Upper lobe of left lung (tissue), 6 donors: ENCODE data around the gene NUP98. TPM values are rescaled to one million over a fixed set of nuclear protein-coding genes. Genes with fewer than 3 reads are reported as not detected.
"Not testable (repeated sequence)": the region's sequence is repeated elsewhere in the genome, so short reads cannot be mapped to it uniquely, and the experiment has no call there.

Experiments
- ATAC-seq, 2 donors: fragments of 200-7000 bp; cut with Tn5 transposase; one replicate each; pipeline ENCODE4 v1.9.1; 2022; ENCODE audit warnings: mild to moderate bottlenecking in 2 of 2, moderate library complexity in 2 of 2; ENCODE audit not compliant: low FRiP score in 2 of 2
- DNase-seq, 2 donors: peaks; one replicate each; pipeline ENCODE4 v3.0.0-alpha.2; 2019 to 2020
- H3K27ac ChIP-seq, 4 donors: fragments of 200-600 bp; sonication (generic); one replicate each; pipeline ENCODE4 v1.5.1; 2016 to 2019
- H3K27me3 ChIP-seq, 4 donors: fragments of 200-600 bp; sonication (generic); one replicate each; pipeline ENCODE4 v1.5.1; 2017 to 2019
- H3K36me3 ChIP-seq, 4 donors: fragments of 200-600 bp; sonication (generic); one replicate each; pipeline ENCODE4 v1.5.1; 2016 to 2019
- H3K4me1 ChIP-seq, 4 donors: fragments of 200-600 bp; sonication (generic); one replicate each; pipeline ENCODE4 v1.5.1; 2018 to 2019
- H3K4me3 ChIP-seq, 4 donors: fragments of 200-600 bp; sonication (generic); one replicate each; pipeline ENCODE4 v1.5.1; 2017 to 2019; ENCODE audit warnings: mild to moderate bottlenecking in 2 of 4, moderate library complexity in 1 of 4
- H3K9me3 ChIP-seq, 4 donors: fragments of 200-600 bp; sonication (generic); one replicate each; pipeline ENCODE4 v1.5.1; 2018 to 2019
- CTCF ChIP-seq, 6 experiments: fragments of 450-650 bp in 4 of 6; fragments of 200-600 bp in 2 of 6; sonication (generic) in 2 of 6; IDR thresholded peaks; one replicate each; pipeline ENCODE4 v1.5.1; 2016 to 2019; ENCODE audit warnings: antibody characterized with exemption in 6 of 6
- EP300 ChIP-seq, 4 donors: sonication (generic); formaldehyde crosslinking; IDR thresholded peaks; one replicate each; pipeline ENCODE4 v1.5.1; 2017; ENCODE audit warnings: antibody characterized with exemption in 4 of 4, control low read depth in 2 of 4
- POLR2A ChIP-seq, 4 donors: fragments of 450-650 bp; IDR thresholded peaks; one replicate each; pipeline ENCODE4 v1.5.1; 2016 to 2017; ENCODE audit warnings: antibody characterized with exemption in 4 of 4, mild to moderate bottlenecking in 2 of 4
- POLR2AphosphoS5 ChIP-seq, 2 donors: sonication (generic); formaldehyde crosslinking; IDR thresholded peaks; one replicate each; pipeline ENCODE4 v1.5.1; 2017; ENCODE audit warnings: antibody characterized with exemption in 2 of 2
- WGBS, 2 donors: methylation state at CpG; one replicate each; pipeline ENCODE4 v1.1.5; 2017 to 2018; 5-methylcytosine and 5-hydroxymethylcytosine counted together
- total RNA-seq, 6 donors: library from RNA; depleted of rRNA in 4 of 6; stranded (reverse); fragments of >200 nt in 4 of 6; gene quantifications; one replicate each; pipeline versions ENCODE4 v1.1.0 to v1.2.1, GENCODE V29; 2016 to 2021
- donor health status: DM: no; HTN: no; CAD: no; lungs with moderate emphysema.
- donor health status: DM: no; HTN: yes; CAD: no; lungs with severe emphysema.

The NUP98 gene
- total RNA-seq, 6 donors from 2014 or later, result 66.6 to 127 (median 86.1) TPM

- Histone ChIP-seq H3K36me3 (peaks cover 3 to 54% (median 36%) of the 10 kb centered on the region in 4 donors), H3K4me1 (peaks cover 20 to 37% (median 27%) of the 10 kb centered on the region in 4 donors), H3K27me3 (no peaks in the 10 kb centered on the region), H3K9me3 (no peaks in the 10 kb centered on the region), H3K4me3 (no peak overlapping the region), H3K27ac (peak overlapping the region in 2 of 4 donors; percentile 24 to 42)
- TF ChIP-seq CTCF (IDR thresholded peaks at IDR 0.05), result no peak
- TF ChIP-seq POLR2A (IDR thresholded peaks at IDR 0.05), result no peak
- no peak for TF ChIP-seq POLR2AphosphoS5 (IDR thresholded peaks at IDR 0.05)
- no peak for TF ChIP-seq EP300 (IDR thresholded peaks at IDR 0.05)
- WGBS, 2 donors, result 17 to 28% methylated on average over 2 of the region's 2 CpGs
- DNase-seq, result no peak
- ATAC-seq, result peak in 1 of 2 donors; percentile 54
Observed at GRCh38 chr11:3781423-3781822, 15.9 kb downstream of the NUP98 start.

GRCh38 chr11:3775736-3776406, 21.5 kb downstream of the NUP98 start:
- H3K4me1 ChIP-seq, result no peaks in the 10 kb centered on the region
- DNase-seq, result no peak
- no peak for TF ChIP-seq POLR2A (IDR thresholded peaks at IDR 0.05)
- TF ChIP-seq POLR2AphosphoS5 (IDR thresholded peaks at IDR 0.05), result no peak
- TF ChIP-seq EP300 (IDR thresholded peaks at IDR 0.05), result no peak
- no peak for TF ChIP-seq CTCF (IDR thresholded peaks at IDR 0.05)
- no peaks in the 10 kb centered on the region for H3K27me3 ChIP-seq
- H3K27ac ChIP-seq, result no peak overlapping the region
- H3K36me3 ChIP-seq, result peaks cover 23 to 98% (median 79%) of the 10 kb centered on the region in 4 donors
- no peak overlapping the region for H3K4me3 ChIP-seq
- ATAC-seq, result no peak
- WGBS, 2 donors, result 72 to 78% methylated on average over 7 of the region's 7 CpGs
- H3K9me3 ChIP-seq, result no peaks in the 10 kb centered on the region

GRCh38 chr11:3773180-3773579, 24.2 kb downstream of the NUP98 start:
- no peak overlapping the region for H3K27ac ChIP-seq
- ATAC-seq (no peak), DNase-seq (no peak)
- H3K4me1 ChIP-seq, result no peaks in the 10 kb centered on the region
- peaks cover 35 to 100% (median 75%) of the 10 kb centered on the region in 4 donors for H3K36me3 ChIP-seq
- 93 to 98% methylated on average over 4 of the region's 4 CpGs for WGBS, 2 donors
- H3K27me3 ChIP-seq, result no peaks in the 10 kb centered on the region
- TF ChIP-seq POLR2AphosphoS5 (IDR thresholded peaks at IDR 0.05) (no peak), CTCF (IDR thresholded peaks at IDR 0.05) (no peak), POLR2A (IDR thresholded peaks at IDR 0.05) (no peak), EP300 (IDR thresholded peaks at IDR 0.05) (no peak)
- no peak overlapping the region for H3K4me3 ChIP-seq
- H3K9me3 ChIP-seq, result no peaks in the 10 kb centered on the region

- Histone ChIP-seq H3K27me3 (no peaks in the 10 kb centered on the region), H3K9me3 (no peaks in the 10 kb centered on the region), H3K36me3 (peaks cover 62 to 100% (median 88%) of the 10 kb centered on the region in 4 donors), H3K4me3 (no peak overlapping the region), H3K4me1 (no peaks in the 10 kb centered on the region), H3K27ac (no peak overlapping the region)
- DNase-seq, result no peak
- ATAC-seq, result no peak
- 72 to 86% methylated on average over 3 of the region's 3 CpGs for WGBS, 2 donors
- TF ChIP-seq POLR2A (IDR thresholded peaks at IDR 0.05) (no peak), EP300 (IDR thresholded peaks at IDR 0.05) (no peak)
Observed at GRCh38 chr11:3767536-3767935, 29.8 kb downstream of the NUP98 start.

GRCh38 chr11:3766836-3767235, 30.5 kb downstream of the NUP98 start:
- DNase-seq, H3K4me1 ChIP-seq, H3K9me3 ChIP-seq, H3K27me3 ChIP-seq, ATAC-seq, H3K27ac ChIP-seq, H3K4me3 ChIP-seq: not testable (repeated sequence)
- 89 to 93% methylated on average over 9 of the region's 9 CpGs for WGBS, 2 donors
- H3K36me3 ChIP-seq, result peaks cover 65 to 100% (median 88%) of the 10 kb centered on the region in 4 donors

GRCh38 chr11:3764266-3764665, 33.1 kb downstream of the NUP98 start:
- no peaks in the 10 kb centered on the region for H3K4me1 ChIP-seq
- H3K4me3 ChIP-seq, result no peak overlapping the region
- H3K36me3 ChIP-seq, result peaks cover 54 to 100% (median 89%) of the 10 kb centered on the region in 4 donors
- H3K9me3 ChIP-seq, result no peaks in the 10 kb centered on the region
- H3K27me3 ChIP-seq, result no peaks in the 10 kb centered on the region
- ATAC-seq (no peak), DNase-seq (no peak)
- 97% methylated on average over 4 of the region's 4 CpGs for WGBS, 2 donors
- no peak for TF ChIP-seq POLR2AphosphoS5 (IDR thresholded peaks at IDR 0.05)
- no peak for TF ChIP-seq CTCF (IDR thresholded peaks at IDR 0.05)
- no peak for TF ChIP-seq POLR2A (IDR thresholded peaks at IDR 0.05)
- no peak for TF ChIP-seq EP300 (IDR thresholded peaks at IDR 0.05)
- no peak overlapping the region for H3K27ac ChIP-seq
